ENCODE measurements around the gene DOK3. TPM values are rescaled to one million over a fixed set of nuclear protein-coding genes. Genes with fewer than 3 reads are reported as not detected.
A peak's percentile ranks its signal among the peaks of the same experiment; 100 is the strongest.

Gene DOK3
- total RNA-seq, 1 experiment from 2014 or later: 14.5 TPM

- intact Hi-C loops (cut with micrococcal nuclease; ENCODE audit: unreplicated experiment): loop anchor here (5.0 kb wide), 1 partner anchor 37 kb away; the partner anchor contains the start of gene TMED9
- CTCF ChIA-PET: no interaction called here
- no TSS peak for BruUV-seq (replicated peaks)
- peak overlapping the region; percentile 88 for H3K4me3 Mint-ChIP-seq (ENCODE audit: low read depth, unreplicated experiment)
- no peak overlapping the region for H3K27ac Mint-ChIP-seq (ENCODE audit: unreplicated experiment)
- H3K4me1 Mint-ChIP-seq (ENCODE audit: low read depth, unreplicated experiment): peaks cover 27% of the 10 kb centered on the region
- H3K9me3 Mint-ChIP-seq (ENCODE audit: low read depth, unreplicated experiment): no peaks in the 10 kb centered on the region
- peaks cover 30% of the 10 kb centered on the region for H3K36me3 Mint-ChIP-seq (ENCODE audit: insufficient read depth, unreplicated experiment)
- no peak for DNase-seq
- no peak for TF ChIP-seq CTCF (IDR thresholded peaks at IDR 0.05; ENCODE audit: unreplicated experiment)
- no peaks in the 10 kb centered on the region for H3K27me3 Mint-ChIP-seq (ENCODE audit: unreplicated experiment)
Measured at GRCh38 chr5:177555228-177555627, 45.6 kb upstream of the DOK3 start.

- CTCF ChIA-PET: no interaction called here
- TF ChIP-seq CTCF (IDR thresholded peaks at IDR 0.05; ENCODE audit: unreplicated experiment): no peak
- no peaks in the 10 kb centered on the region for H3K27me3 Mint-ChIP-seq (ENCODE audit: unreplicated experiment)
- intact Hi-C loops (cut with micrococcal nuclease; ENCODE audit: unreplicated experiment): loop anchor here (5.0 kb wide), 1 partner anchor 38 kb away; the partner anchor contains the start of gene TMED9
- peak; percentile 98 for DNase-seq
- H3K4me1 Mint-ChIP-seq (ENCODE audit: low read depth, unreplicated experiment): peaks cover 25% of the 10 kb centered on the region
- peak within 1 kb of the TSS; percentile 88 for H3K4me3 Mint-ChIP-seq (ENCODE audit: low read depth, unreplicated experiment)
- peaks cover 30% of the 10 kb centered on the region for H3K36me3 Mint-ChIP-seq (ENCODE audit: insufficient read depth, unreplicated experiment)
- BruUV-seq (replicated peaks): TSS peak; percentile 30
- H3K27ac Mint-ChIP-seq (ENCODE audit: unreplicated experiment): peak within 1 kb of the TSS; percentile 35
- no peaks in the 10 kb centered on the region for H3K9me3 Mint-ChIP-seq (ENCODE audit: low read depth, unreplicated experiment)
Measured at GRCh38 chr5:177554474-177555111, 45.0 kb upstream of the DOK3 start, which contains the start of gene FAM193B. FAM193B (minus strand) TSS chr5:177554563; CDS start chr5:177554458, 105 bp downstream.

GRCh38 chr5:177553671-177554429 is 44.2 kb upstream of the DOK3 start:
- no TSS peak for BruUV-seq (replicated peaks)

More at GRCh38 chr5:177553671-177554429, 44.2 kb upstream of the DOK3 start:
- peak overlapping the region; percentile 35 for H3K27ac Mint-ChIP-seq (ENCODE audit: unreplicated experiment)
- peaks cover 30% of the 10 kb centered on the region for H3K36me3 Mint-ChIP-seq (ENCODE audit: insufficient read depth, unreplicated experiment)
- no peaks in the 10 kb centered on the region for H3K9me3 Mint-ChIP-seq (ENCODE audit: low read depth, unreplicated experiment)
- TF ChIP-seq CTCF (IDR thresholded peaks at IDR 0.05; ENCODE audit: unreplicated experiment): no peak
- intact Hi-C loops (cut with micrococcal nuclease; ENCODE audit: unreplicated experiment): no loop called here
- peaks cover 19% of the 10 kb centered on the region for H3K4me1 Mint-ChIP-seq (ENCODE audit: low read depth, unreplicated experiment)
- no peaks in the 10 kb centered on the region for H3K27me3 Mint-ChIP-seq (ENCODE audit: unreplicated experiment)
- peak overlapping the region; percentile 88 for H3K4me3 Mint-ChIP-seq (ENCODE audit: low read depth, unreplicated experiment)
- CTCF ChIA-PET: no interaction called here
- DNase-seq: peak; percentile 50
